ENCODE data around the gene C2CD2. TPM values are rescaled to one million over a fixed set of nuclear protein-coding genes. Genes with fewer than 3 reads are reported as not detected.

Gene C2CD2
- total RNA-seq, 1 donor from 2014 or later, result 15.3 TPM

- Histone ChIP-seq H3K4me2 (peak overlapping the region; percentile 85), H3K27ac (no peak overlapping the region), H3K4me3 (peak overlapping the region; percentile 65), H3K9ac (no peak overlapping the region), H3F3A (ENCODE audit: low read depth) (no peaks in the 10 kb centered on the region), H4K20me1 (ENCODE audit: low read depth) (no peaks in the 10 kb centered on the region), H2AFZ (replicated peaks) (no peak overlapping the region), H3K36me3 (no peaks in the 10 kb centered on the region), H3K9me3 (ENCODE audit: low read depth) (no peaks in the 10 kb centered on the region), H3K79me2 (ENCODE audit: low read depth) (peaks cover 25% of the 10 kb centered on the region), H3K4me1 (peaks cover 8% of the 10 kb centered on the region), H3K27me3 (no peaks in the 10 kb centered on the region)
- DNase-seq (ENCODE audit: low spot score), result no peak
- Mint-ChIP-seq H3K36me3 (peaks cover 5% of the 10 kb centered on the region), H3K4me3 (peak overlapping the region; percentile 94), H3K4me1 (peaks cover 20% of the 10 kb centered on the region), H3K27ac (peak overlapping the region; percentile 97), H3K27me3 (ENCODE audit: insufficient read depth, low read depth) (peaks cover 6% of the 10 kb centered on the region), H3K9me3 (no peaks in the 10 kb centered on the region)
- no peak for TF ChIP-seq EZH2phosphoT487 (IDR thresholded peaks at IDR 0.05)
- TF ChIP-seq EZH2 (IDR thresholded peaks at IDR 0.05), result no peak
- no peak for TF ChIP-seq CTCF (IDR thresholded peaks at IDR 0.05)
These were observed 73.7 kb downstream of the C2CD2 start for GRCh38 chr21:41880153-41880552.

- H3K9ac ChIP-seq, result no peak within 1 kb of the TSS
- H3F3A ChIP-seq (ENCODE audit: low read depth), result no peaks in the 10 kb centered on the region
- TF ChIP-seq EZH2 (IDR thresholded peaks at IDR 0.05), result no peak
- no peak for TF ChIP-seq EZH2phosphoT487 (IDR thresholded peaks at IDR 0.05)
- TF ChIP-seq CTCF (IDR thresholded peaks at IDR 0.05), result no peak
- no peaks in the 10 kb centered on the region for H3K9me3 Mint-ChIP-seq
- H3K27me3 ChIP-seq, result no peaks in the 10 kb centered on the region
- H3K4me1 Mint-ChIP-seq, result peaks cover 20% of the 10 kb centered on the region
- peak within 1 kb of the TSS; percentile 88 for H3K4me2 ChIP-seq
- DNase-seq (ENCODE audit: low spot score), result peak; percentile 92
- H3K79me2 ChIP-seq (ENCODE audit: low read depth), result peaks cover 25% of the 10 kb centered on the region
- peaks cover 6% of the 10 kb centered on the region for H3K27me3 Mint-ChIP-seq (ENCODE audit: insufficient read depth, low read depth)
- H3K36me3 ChIP-seq, result no peaks in the 10 kb centered on the region
- no peak within 1 kb of the TSS for H3K27ac ChIP-seq
- no peaks in the 10 kb centered on the region for H3K9me3 ChIP-seq (ENCODE audit: low read depth)
- peaks cover 8% of the 10 kb centered on the region for H3K4me1 ChIP-seq
- H3K4me3 ChIP-seq, result peak within 1 kb of the TSS; percentile 83
- H3K36me3 Mint-ChIP-seq, result peaks cover 5% of the 10 kb centered on the region
- H3K27ac Mint-ChIP-seq, result peak within 1 kb of the TSS; percentile 97
- no peaks in the 10 kb centered on the region for H4K20me1 ChIP-seq (ENCODE audit: low read depth)
- H3K4me3 Mint-ChIP-seq, result peak within 1 kb of the TSS; percentile 94
- peak within 1 kb of the TSS; percentile 89 for H2AFZ ChIP-seq (replicated peaks)
These were observed 74.4 kb downstream of the C2CD2 start, which contains the start of gene PRDM15 for GRCh38 chr21:41879190-41879998. PRDM15 (minus strand) TSS chr21:41879344; CDS start chr21:41860363, 18,981 bp downstream.

DNA sequence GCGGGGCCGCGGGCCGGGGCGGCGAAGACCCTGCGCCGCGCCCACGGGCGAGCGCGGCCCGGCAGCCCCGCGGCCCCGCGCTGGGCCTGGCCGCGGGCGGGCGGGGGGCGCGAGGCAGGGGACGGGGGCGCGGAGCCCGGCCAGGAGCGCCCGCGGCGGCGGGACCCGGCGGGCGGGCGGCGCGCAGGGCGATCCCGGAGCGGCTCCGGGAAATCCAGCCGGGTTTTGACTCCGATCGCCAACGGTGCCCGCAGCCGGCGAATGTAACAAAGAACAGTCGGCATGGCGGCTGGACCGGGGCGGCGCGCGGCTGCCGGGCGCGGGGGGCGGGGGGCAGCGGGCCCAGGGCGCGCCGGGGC, 75.0 kb downstream of the C2CD2 start:
- peak overlapping the region; percentile 57 for H3K4me3 Mint-ChIP-seq
- H3K27me3 Mint-ChIP-seq (ENCODE audit: insufficient read depth, low read depth), result peaks cover 7% of the 10 kb centered on the region
- no peaks in the 10 kb centered on the region for H3F3A ChIP-seq (ENCODE audit: low read depth)
- H3K9me3 Mint-ChIP-seq, result no peaks in the 10 kb centered on the region
- H3K4me2 ChIP-seq, result peak overlapping the region; percentile 88
- no peaks in the 10 kb centered on the region for H3K9me3 ChIP-seq (ENCODE audit: low read depth)
- H3K36me3 ChIP-seq, result no peaks in the 10 kb centered on the region
- H3K4me1 Mint-ChIP-seq, result peaks cover 23% of the 10 kb centered on the region
- no peaks in the 10 kb centered on the region for H3K27me3 ChIP-seq
- TF ChIP-seq EZH2phosphoT487 (IDR thresholded peaks at IDR 0.05), result no peak
- no peak for TF ChIP-seq EZH2 (IDR thresholded peaks at IDR 0.05)
- peaks cover 25% of the 10 kb centered on the region for H3K79me2 ChIP-seq (ENCODE audit: low read depth)
- peaks cover 6% of the 10 kb centered on the region for H3K36me3 Mint-ChIP-seq
- no peak overlapping the region for H3K27ac ChIP-seq
- H3K4me1 ChIP-seq, result peaks cover 8% of the 10 kb centered on the region
- no peaks in the 10 kb centered on the region for H4K20me1 ChIP-seq (ENCODE audit: low read depth)
- peak overlapping the region; percentile 79 for H2AFZ ChIP-seq (replicated peaks)
- peak overlapping the region; percentile 83 for H3K4me3 ChIP-seq
- H3K9ac ChIP-seq, result no peak overlapping the region
- peak; percentile 91 for DNase-seq (ENCODE audit: low spot score)
- H3K27ac Mint-ChIP-seq, result no peak overlapping the region

Measured in neural progenitor cell (in vitro differentiated cells).